ENCODE data around the gene F10.

DNA sequence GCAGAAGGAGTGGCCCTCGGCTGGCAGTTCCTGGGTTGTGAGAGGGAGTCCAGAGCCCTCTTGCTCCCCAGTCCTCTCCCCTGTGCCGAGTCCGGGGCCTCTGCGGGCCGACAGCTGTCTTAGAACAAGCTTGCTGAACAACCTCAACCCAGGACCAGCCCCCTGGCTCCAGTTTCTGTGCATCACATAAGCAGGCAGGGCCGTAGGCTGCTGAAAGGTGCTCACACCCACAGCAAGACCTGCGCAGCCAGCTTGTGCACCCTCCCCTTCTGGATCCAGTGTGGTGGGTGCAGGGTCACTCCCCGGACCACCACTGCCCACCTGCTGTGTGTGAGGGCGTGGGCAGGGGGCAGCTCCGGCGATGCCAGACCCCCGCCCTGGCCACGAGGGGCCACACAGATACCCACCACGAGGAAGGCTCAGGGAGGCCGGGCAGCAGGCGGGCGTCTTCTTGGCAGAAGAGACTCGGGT is 42.2 kb upstream of the F10 start:
- TF ChIP-seq, protein P1, sequence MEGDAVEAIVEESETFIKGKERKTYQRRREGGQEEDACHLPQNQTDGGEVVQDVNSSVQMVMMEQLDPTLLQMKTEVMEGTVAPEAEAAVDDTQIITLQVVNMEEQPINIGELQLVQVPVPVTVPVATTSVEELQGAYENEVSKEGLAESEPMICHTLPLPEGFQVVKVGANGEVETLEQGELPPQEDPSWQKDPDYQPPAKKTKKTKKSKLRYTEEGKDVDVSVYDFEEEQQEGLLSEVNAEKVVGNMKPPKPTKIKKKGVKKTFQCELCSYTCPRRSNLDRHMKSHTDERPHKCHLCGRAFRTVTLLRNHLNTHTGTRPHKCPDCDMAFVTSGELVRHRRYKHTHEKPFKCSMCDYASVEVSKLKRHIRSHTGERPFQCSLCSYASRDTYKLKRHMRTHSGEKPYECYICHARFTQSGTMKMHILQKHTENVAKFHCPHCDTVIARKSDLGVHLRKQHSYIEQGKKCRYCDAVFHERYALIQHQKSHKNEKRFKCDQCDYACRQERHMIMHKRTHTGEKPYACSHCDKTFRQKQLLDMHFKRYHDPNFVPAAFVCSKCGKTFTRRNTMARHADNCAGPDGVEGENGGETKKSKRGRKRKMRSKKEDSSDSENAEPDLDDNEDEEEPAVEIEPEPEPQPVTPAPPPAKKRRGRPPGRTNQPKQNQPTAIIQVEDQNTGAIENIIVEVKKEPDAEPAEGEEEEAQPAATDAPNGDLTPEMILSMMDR (IDR thresholded peaks at IDR 0.05), result no peak
- no peak for TF ChIP-seq POLR2AphosphoS5 (IDR thresholded peaks at IDR 0.05)
